ENCODE results near the gene MCM8. TPM values are rescaled to one million over a fixed set of nuclear protein-coding genes. Genes with fewer than 3 reads are reported as not detected.

The MCM8 gene
- total and polyA plus RNA-seq, 2 donors (not counting 1 experiment from before 2014, with no cell fraction given): 4.4 to 13.8 TPM

GRCh38 chr20:6012179-6012578 lies 61.7 kb downstream of the MCM8 start:
- Mint-ChIP-seq H3K4me1 (peaks cover 19% of the 10 kb centered on the region), H3K27me3 (no peaks in the 10 kb centered on the region), H3K4me3 (no peak overlapping the region), H3K27ac (peak overlapping the region; percentile 28), H3K9me3 (ENCODE audit: insufficient read depth) (no peaks in the 10 kb centered on the region)
- 97% methylated on average over 5 of the region's 5 CpGs for WGBS (ENCODE audit: insufficient coverage)
- CTCF ChIA-PET: interaction anchor here (0.7 to 1.1 kb wide), 2 partner anchors 378 to 483 kb away, joined by 3 read pairs; no protein-coding TSS in a partner anchor
- Histone ChIP-seq H3K4me3 (ENCODE audit: control extremely low read depth in 1 of 5, extremely low read depth in 1 of 5, insufficient read depth in 1 of 5, low read depth in 2 of 5, low read length in 4 of 5) (no peak overlapping the region), H3K79me2 (ENCODE audit: control insufficient read depth, insufficient read depth, low read length) (peaks cover 27% of the 10 kb centered on the region), H2AFZ (ENCODE audit: insufficient read depth, low read depth, low read length, poor library complexity, severe bottlenecking) (no peak overlapping the region), H3K36me3 (replicated peaks in 1 of 2; ENCODE audit: control extremely low read depth in 1 of 2, control insufficient read depth in 1 of 2, extremely low read depth in 1 of 2, insufficient read depth in 2 of 2, low read length in 1 of 2) (peaks cover 17 to 39% of the 10 kb centered on the region in 2 experiments), H3K27ac (ENCODE audit: low read length in 2 of 2) (no peak overlapping the region), H4K20me1 (ENCODE audit: control insufficient read depth, insufficient read depth, low read length, poor library complexity, severe bottlenecking) (peaks cover 19% of the 10 kb centered on the region), H3K9ac (ENCODE audit: low read length) (no peak overlapping the region), H3K4me2 (replicated peaks; ENCODE audit: low read depth, low read length, poor library complexity, severe bottlenecking) (no peak overlapping the region), H3K9me3 (ENCODE audit: control extremely low read depth in 1 of 3, control insufficient read depth in 2 of 3, insufficient read depth in 1 of 3, low read length in 2 of 3) (no peaks in the 10 kb centered on the region), H3K27me3 (replicated peaks in 1 of 4; ENCODE audit: control extremely low read depth in 1 of 4, control insufficient read depth in 3 of 4, insufficient read depth in 4 of 4, low read length in 3 of 4) (no peaks in the 10 kb centered on the region), H3K4me1 (ENCODE audit: control insufficient read depth in 2 of 2, insufficient read depth in 2 of 2, low read length in 2 of 2) (peaks cover 4 to 6% of the 10 kb centered on the region in 2 donors)
- DNase-seq: no peak
- no peak for TF ChIP-seq EZH2 (IDR thresholded peaks at IDR 0.05; ENCODE audit: borderline replicate concordance, insufficient read depth, low read depth, low read length, poor library complexity, severe bottlenecking)
- TF ChIP-seq CTCF (IDR thresholded peaks at IDR 0.05): no peak
- intact Hi-C loops (cut with micrococcal nuclease): no loop called here
- POLR2A ChIA-PET: no interaction called here
- no peak for ATAC-seq (ENCODE audit: low read depth)

GRCh38 chr20:6014017-6014416 lies 63.6 kb downstream of the MCM8 start:
- WGBS (ENCODE audit: insufficient coverage): 80% methylated on average over 1 of the region's 3 CpGs

More at GRCh38 chr20:6014017-6014416, 63.6 kb downstream of the MCM8 start:
- intact Hi-C loops (cut with micrococcal nuclease): no loop called here
- Histone ChIP-seq H3K9ac (ENCODE audit: low read length) (no peak overlapping the region), H3K36me3 (replicated peaks in 1 of 2; ENCODE audit: control extremely low read depth in 1 of 2, control insufficient read depth in 1 of 2, extremely low read depth in 1 of 2, insufficient read depth in 2 of 2, low read length in 1 of 2) (peaks cover 19 to 39% of the 10 kb centered on the region in 2 experiments), H3K4me2 (replicated peaks; ENCODE audit: low read depth, low read length, poor library complexity, severe bottlenecking) (no peak overlapping the region), H3K4me3 (ENCODE audit: control extremely low read depth in 1 of 5, extremely low read depth in 1 of 5, insufficient read depth in 1 of 5, low read depth in 2 of 5, low read length in 4 of 5) (no peak overlapping the region), H3K79me2 (ENCODE audit: control insufficient read depth, insufficient read depth, low read length) (peaks cover 24% of the 10 kb centered on the region), H3K9me3 (ENCODE audit: control extremely low read depth in 1 of 3, control insufficient read depth in 2 of 3, insufficient read depth in 1 of 3, low read length in 2 of 3) (no peaks in the 10 kb centered on the region), H3K27me3 (replicated peaks in 1 of 4; ENCODE audit: control extremely low read depth in 1 of 4, control insufficient read depth in 3 of 4, insufficient read depth in 4 of 4, low read length in 3 of 4) (no peaks in the 10 kb centered on the region), H2AFZ (ENCODE audit: insufficient read depth, low read depth, low read length, poor library complexity, severe bottlenecking) (no peak overlapping the region), H4K20me1 (ENCODE audit: control insufficient read depth, insufficient read depth, low read length, poor library complexity, severe bottlenecking) (peaks cover 17% of the 10 kb centered on the region), H3K4me1 (ENCODE audit: control insufficient read depth in 2 of 2, insufficient read depth in 2 of 2, low read length in 2 of 2) (no peaks in the 10 kb centered on the region), H3K27ac (ENCODE audit: low read length in 2 of 2) (no peak overlapping the region)
- no peaks in the 10 kb centered on the region for H3K9me3 Mint-ChIP-seq (ENCODE audit: insufficient read depth)
- H3K4me1 Mint-ChIP-seq: peaks cover 4% of the 10 kb centered on the region
- no peak for TF ChIP-seq CTCF (IDR thresholded peaks at IDR 0.05)
- TF ChIP-seq EZH2 (IDR thresholded peaks at IDR 0.05; ENCODE audit: borderline replicate concordance, insufficient read depth, low read depth, low read length, poor library complexity, severe bottlenecking): no peak
- CTCF ChIA-PET: no interaction called here
- DNase-seq (no peak), ATAC-seq (ENCODE audit: low read depth) (no peak)
- no peak overlapping the region for H3K4me3 Mint-ChIP-seq
- H3K27me3 Mint-ChIP-seq: no peaks in the 10 kb centered on the region
- H3K27ac Mint-ChIP-seq: no peak overlapping the region
- POLR2A ChIA-PET: no interaction called here
